DOHH2 (cell line): Measurements from ENCODE around the gene DDX28.

ENCODE experiments used
- H3F3A ChIP-seq: fragments of 200-600 bp; sonication (generic), shearing (Covaris generic); 2 replicates; pipeline ENCODE4 v1.6.0; 2016; ENCODE audit warnings: antibody characterized with exemption, mild to moderate bottlenecking; ENCODE audit not compliant: control insufficient read depth, insufficient read depth
- H3K27ac ChIP-seq: fragments of 200-600 bp; sonication (generic); 2 replicates; pipeline ENCODE4 v1.5.1; 2014; ENCODE audit warnings: low read depth, mild to moderate bottlenecking, low read length, moderate library complexity
- H3K27me3 ChIP-seq: fragments of 200-600 bp; sonication (generic); 2 replicates; pipeline ENCODE4 v1.6.1; 2014; ENCODE audit warnings: mild to moderate bottlenecking, low read length, mixed read lengths; ENCODE audit not compliant: control insufficient read depth
- H3K36me3 ChIP-seq: fragments of 200-600 bp; sonication (generic); 2 replicates; pipeline ENCODE4 v1.6.1; 2014; ENCODE audit warnings: mild to moderate bottlenecking, low read length, moderate library complexity, mixed read lengths; ENCODE audit not compliant: control insufficient read depth
- H3K4me1 ChIP-seq: fragments of 200-600 bp; sonication (generic); 2 replicates; pipeline ENCODE4 v1.6.1; 2014; ENCODE audit warnings: mild to moderate bottlenecking, low read length, mixed read lengths; ENCODE audit not compliant: control insufficient read depth
- H3K4me2 ChIP-seq: fragments of 200-600 bp; sonication (generic); 2 replicates; pipeline ENCODE4 v1.6.0; 2014; ENCODE audit warnings: mild to moderate bottlenecking, low read length, moderate library complexity
- H3K4me3 ChIP-seq: fragments of 200-600 bp; sonication (generic); 2 replicates; pipeline ENCODE4 v1.5.1; 2014; ENCODE audit warnings: mild to moderate bottlenecking, low read length, mixed read lengths
- H3K79me2 ChIP-seq: fragments of 200-600 bp; sonication (generic); 2 replicates; pipeline ENCODE4 v1.6.1; 2014; ENCODE audit warnings: mild to moderate bottlenecking, low read length, mixed read lengths; ENCODE audit not compliant: control insufficient read depth
- H3K9me2 ChIP-seq: fragments of 200-600 bp; sonication (generic); replicated peaks from 2 replicates; pipeline ENCODE4 v1.6.1; 2014; ENCODE audit warnings: mild to moderate bottlenecking, low read length, mixed read lengths; ENCODE audit not compliant: control insufficient read depth
- H3K9me3 ChIP-seq: fragments of 200-600 bp; sonication (generic); 2 replicates; pipeline ENCODE4 v1.6.1; 2014; ENCODE audit warnings: antibody characterized with exemption, low read length, mixed read lengths; ENCODE audit not compliant: control insufficient read depth, insufficient read depth
- H4K20me1 ChIP-seq: fragments of 200-600 bp; sonication (generic); 2 replicates; pipeline ENCODE4 v1.6.0; 2014; ENCODE audit warnings: low read depth, mild to moderate bottlenecking, antibody characterized with exemption, low read length, moderate library complexity; ENCODE audit not compliant: control insufficient read depth, insufficient read depth
- EZH2phosphoT487 ChIP-seq: fragments of 200-600 bp; sonication (generic); IDR thresholded peaks from 2 replicates; pipeline ENCODE4 v1.6.1; 2017; ENCODE audit warnings: borderline replicate concordance, mild to moderate bottlenecking, antibody characterized with exemption, low read length, moderate library complexity, mixed read lengths
- TF ChIP-seq, protein P1 (sequence below): fragments of 200-600 bp; sonication (generic); IDR thresholded peaks from one replicate; pipeline ENCODE4 v1.5.1; 2014; ENCODE audit warnings: antibody characterized with exemption, mild to moderate bottlenecking, low read depth, low read length; ENCODE audit not compliant: poor library complexity, severe bottlenecking

The DDX28 gene

DNA sequence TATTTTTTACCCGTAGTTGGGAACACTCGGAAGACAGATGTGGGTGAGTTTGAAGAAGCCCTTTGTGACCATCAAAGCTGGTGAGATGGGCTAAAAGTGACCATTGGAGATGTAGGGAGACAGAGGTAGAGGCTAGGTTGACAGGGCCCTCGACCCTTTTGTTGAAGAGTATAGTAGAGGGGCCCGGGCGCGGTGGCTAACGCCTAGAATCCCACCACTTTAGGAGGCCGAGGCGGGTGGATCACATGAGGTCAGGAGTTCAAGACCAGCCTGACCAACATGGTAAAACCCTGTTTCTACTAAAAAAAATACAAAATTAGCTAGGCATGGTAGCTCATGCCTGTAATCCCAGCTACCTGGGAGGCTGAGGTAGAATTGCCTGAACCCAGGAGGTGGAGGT, 45.9 kb upstream of the DDX28 start:
- H3K4me2 ChIP-seq = no peak overlapping the region
- peaks cover 44% of the 10 kb centered on the region for H3K36me3 ChIP-seq
- H3K27me3 ChIP-seq = no peaks in the 10 kb centered on the region
- TF ChIP-seq EZH2phosphoT487 = no peak
- TF ChIP-seq, protein P1, sequence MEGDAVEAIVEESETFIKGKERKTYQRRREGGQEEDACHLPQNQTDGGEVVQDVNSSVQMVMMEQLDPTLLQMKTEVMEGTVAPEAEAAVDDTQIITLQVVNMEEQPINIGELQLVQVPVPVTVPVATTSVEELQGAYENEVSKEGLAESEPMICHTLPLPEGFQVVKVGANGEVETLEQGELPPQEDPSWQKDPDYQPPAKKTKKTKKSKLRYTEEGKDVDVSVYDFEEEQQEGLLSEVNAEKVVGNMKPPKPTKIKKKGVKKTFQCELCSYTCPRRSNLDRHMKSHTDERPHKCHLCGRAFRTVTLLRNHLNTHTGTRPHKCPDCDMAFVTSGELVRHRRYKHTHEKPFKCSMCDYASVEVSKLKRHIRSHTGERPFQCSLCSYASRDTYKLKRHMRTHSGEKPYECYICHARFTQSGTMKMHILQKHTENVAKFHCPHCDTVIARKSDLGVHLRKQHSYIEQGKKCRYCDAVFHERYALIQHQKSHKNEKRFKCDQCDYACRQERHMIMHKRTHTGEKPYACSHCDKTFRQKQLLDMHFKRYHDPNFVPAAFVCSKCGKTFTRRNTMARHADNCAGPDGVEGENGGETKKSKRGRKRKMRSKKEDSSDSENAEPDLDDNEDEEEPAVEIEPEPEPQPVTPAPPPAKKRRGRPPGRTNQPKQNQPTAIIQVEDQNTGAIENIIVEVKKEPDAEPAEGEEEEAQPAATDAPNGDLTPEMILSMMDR = no peak
- H3K9me2 ChIP-seq = no peaks in the 10 kb centered on the region
- H3F3A ChIP-seq = peaks cover 24% of the 10 kb centered on the region
- H3K4me1 ChIP-seq = peaks cover 50% of the 10 kb centered on the region
- peaks cover 6% of the 10 kb centered on the region; the same call in 1 of the 2 replicates for H4K20me1 ChIP-seq
- H3K79me2 ChIP-seq = no peaks in the 10 kb centered on the region
- H3K27ac ChIP-seq = no peak overlapping the region
- H3K9me3 ChIP-seq = no peaks in the 10 kb centered on the region
- H3K4me3 ChIP-seq = no peak overlapping the region

DNA sequence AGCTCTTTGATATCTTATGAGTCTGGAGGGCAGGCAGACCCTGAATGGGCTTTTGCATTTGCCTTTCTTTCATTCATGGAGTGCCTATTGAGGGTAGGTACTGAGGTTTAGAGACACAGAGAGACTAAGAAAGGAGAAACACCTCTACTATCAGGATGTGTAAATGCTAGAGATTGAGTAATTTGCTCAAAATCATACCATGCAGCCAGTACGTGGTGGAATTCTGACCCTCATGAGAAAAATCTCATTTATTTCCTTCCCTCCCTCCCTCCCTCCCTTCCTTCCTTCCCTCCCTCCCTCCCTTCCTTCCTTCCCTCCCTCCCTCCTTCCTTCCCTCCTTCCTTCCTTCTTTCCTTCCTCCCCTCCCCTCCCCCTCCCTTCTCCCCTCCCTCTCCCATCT, 43.7 kb upstream of the DDX28 start:
- Histone ChIP-seq H3K79me2 (no peaks in the 10 kb centered on the region), H3K4me2 (no peak overlapping the region), H3K27me3 (no peaks in the 10 kb centered on the region), H3K9me2 (no peaks in the 10 kb centered on the region), H3K4me3 (no peak overlapping the region), H3K4me1 (peaks cover 31% of the 10 kb centered on the region), H3K27ac (no peak overlapping the region), H4K20me1 (peaks cover 6% of the 10 kb centered on the region; the same call in 1 of the 2 replicates), H3K36me3 (peaks cover 34% of the 10 kb centered on the region), H3F3A (peaks cover 28% of the 10 kb centered on the region), H3K9me3 (no peaks in the 10 kb centered on the region)
- TF ChIP-seq, protein P1 = no peak
- no peak for TF ChIP-seq EZH2phosphoT487

DNA sequence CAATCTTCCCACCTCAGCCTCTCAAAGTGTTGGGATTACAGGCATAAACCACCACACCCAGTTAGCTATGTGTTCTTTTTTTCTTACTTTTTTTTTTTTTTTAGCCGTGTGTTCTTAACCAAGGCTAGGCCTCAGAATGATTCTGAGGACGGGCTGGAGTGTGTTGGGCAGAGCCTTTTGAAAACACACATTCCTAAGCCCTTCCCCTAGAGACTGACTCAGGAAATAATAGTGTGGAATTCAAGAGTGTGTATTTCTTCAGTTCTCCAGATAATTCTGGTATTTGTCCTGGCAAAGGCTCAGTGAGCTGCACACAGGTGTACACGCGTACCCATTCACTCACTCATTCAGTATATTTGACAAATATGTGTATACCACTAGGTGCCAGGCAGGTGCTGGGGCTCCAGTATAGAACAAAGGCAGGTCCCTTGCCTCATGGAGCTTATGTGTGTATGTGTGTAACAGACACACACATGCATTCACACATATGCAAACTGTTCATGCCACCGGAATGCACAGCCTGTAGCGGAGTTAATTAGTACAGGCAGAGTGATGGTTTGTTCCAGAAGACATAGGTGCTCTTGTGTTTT, 42.8 kb upstream of the DDX28 start:
- Histone ChIP-seq H3K4me1 (peaks cover 27% of the 10 kb centered on the region), H3K9me3 (no peaks in the 10 kb centered on the region), H3F3A (peaks cover 19% of the 10 kb centered on the region; the same call in 1 of the 2 replicates), H4K20me1 (peaks cover 6% of the 10 kb centered on the region; the same call in 1 of the 2 replicates), H3K4me3 (no peak overlapping the region), H3K27me3 (no peaks in the 10 kb centered on the region), H3K79me2 (no peaks in the 10 kb centered on the region), H3K36me3 (peaks cover 33% of the 10 kb centered on the region), H3K27ac (no peak overlapping the region), H3K4me2 (no peak overlapping the region), H3K9me2 (no peaks in the 10 kb centered on the region)
- TF ChIP-seq, protein P1 = no peak
- TF ChIP-seq EZH2phosphoT487 = no peak
